ENCODE measurements around the gene TIMM10. TPM values are rescaled to one million over a fixed set of nuclear protein-coding genes. Genes with fewer than 3 reads are reported as not detected.
"Not testable (repeated sequence)": the region's sequence is repeated elsewhere in the genome, so short reads cannot be mapped to it uniquely, and the experiment has no call there.

The TIMM10 gene
- total RNA-seq, 4 donors from 2014 or later = 16.8 to 39.6 (median 19.6) TPM

GRCh38 chr11:57539342-57539741 lies 8.8 kb upstream of the TIMM10 start:
- Histone ChIP-seq H3K9me3 (no peaks in the 10 kb centered on the region), H3K4me3 (no peak overlapping the region), H3K36me3 (no peaks in the 10 kb centered on the region), H3K4me1 (no peaks in the 10 kb centered on the region), H3K27ac (no peak overlapping the region), H3K27me3 (no peaks in the 10 kb centered on the region)
- TF ChIP-seq, protein P1, sequence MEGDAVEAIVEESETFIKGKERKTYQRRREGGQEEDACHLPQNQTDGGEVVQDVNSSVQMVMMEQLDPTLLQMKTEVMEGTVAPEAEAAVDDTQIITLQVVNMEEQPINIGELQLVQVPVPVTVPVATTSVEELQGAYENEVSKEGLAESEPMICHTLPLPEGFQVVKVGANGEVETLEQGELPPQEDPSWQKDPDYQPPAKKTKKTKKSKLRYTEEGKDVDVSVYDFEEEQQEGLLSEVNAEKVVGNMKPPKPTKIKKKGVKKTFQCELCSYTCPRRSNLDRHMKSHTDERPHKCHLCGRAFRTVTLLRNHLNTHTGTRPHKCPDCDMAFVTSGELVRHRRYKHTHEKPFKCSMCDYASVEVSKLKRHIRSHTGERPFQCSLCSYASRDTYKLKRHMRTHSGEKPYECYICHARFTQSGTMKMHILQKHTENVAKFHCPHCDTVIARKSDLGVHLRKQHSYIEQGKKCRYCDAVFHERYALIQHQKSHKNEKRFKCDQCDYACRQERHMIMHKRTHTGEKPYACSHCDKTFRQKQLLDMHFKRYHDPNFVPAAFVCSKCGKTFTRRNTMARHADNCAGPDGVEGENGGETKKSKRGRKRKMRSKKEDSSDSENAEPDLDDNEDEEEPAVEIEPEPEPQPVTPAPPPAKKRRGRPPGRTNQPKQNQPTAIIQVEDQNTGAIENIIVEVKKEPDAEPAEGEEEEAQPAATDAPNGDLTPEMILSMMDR (IDR thresholded peaks at IDR 0.05) = no peak
- TF ChIP-seq POLR2A (IDR thresholded peaks at IDR 0.05) = no peak
- DNase-seq = peak in 1 of 3 donors; percentile 4

DNA sequence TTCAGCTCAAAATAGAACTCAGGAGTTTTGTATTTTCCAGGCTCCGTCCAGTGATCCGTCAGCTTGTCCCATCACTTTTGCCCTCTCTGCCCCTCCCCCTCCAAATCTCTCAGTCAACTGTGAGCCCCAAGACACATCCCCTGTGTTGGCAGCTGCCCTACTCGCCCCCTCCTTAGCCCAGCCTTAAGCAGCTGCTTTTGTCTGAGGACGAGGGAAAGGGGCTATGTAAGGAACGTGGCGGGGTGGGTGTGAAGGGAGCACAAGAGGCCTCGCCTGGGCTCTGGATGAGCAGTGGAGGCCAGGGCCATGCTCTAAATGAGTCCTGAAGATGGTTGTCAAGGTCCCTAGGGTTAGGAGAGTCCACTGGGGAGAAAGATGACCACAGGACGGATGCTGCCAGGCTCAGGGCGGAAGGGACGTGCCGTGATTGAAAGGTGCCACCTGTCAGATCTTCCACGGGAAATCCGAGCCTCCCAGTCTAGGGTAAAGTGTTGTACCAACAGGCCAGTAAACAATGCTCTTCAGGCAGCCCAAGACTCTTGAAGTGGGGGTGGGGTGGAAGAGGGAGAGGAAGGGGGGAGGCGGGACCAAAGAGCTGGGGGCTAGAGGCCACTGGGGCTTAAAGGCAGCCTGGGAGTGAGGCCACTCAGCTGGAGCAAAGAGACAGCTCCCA lies 6.5 kb upstream of the TIMM10 start, which contains the start of gene SMTNL1:
TSS of gene SMTNL1 (plus strand) at position 649 of the 673 bp plus-strand sequence. CDS start 5,048 bp downstream, outside the sequence.
- DNase-seq = peak in 1 of 3 donors; percentile 33
- H3K27me3 ChIP-seq = no peaks in the 10 kb centered on the region
- no peak for TF ChIP-seq POLR2A (IDR thresholded peaks at IDR 0.05)
- TF ChIP-seq, protein P1 (IDR thresholded peaks at IDR 0.05) = no peak
- no peaks in the 10 kb centered on the region for H3K4me1 ChIP-seq
- H3K9me3 ChIP-seq = no peaks in the 10 kb centered on the region
- H3K4me3 ChIP-seq = no peak within 1 kb of the TSS
- H3K36me3 ChIP-seq = no peaks in the 10 kb centered on the region
- no peak within 1 kb of the TSS for H3K27ac ChIP-seq

DNA sequence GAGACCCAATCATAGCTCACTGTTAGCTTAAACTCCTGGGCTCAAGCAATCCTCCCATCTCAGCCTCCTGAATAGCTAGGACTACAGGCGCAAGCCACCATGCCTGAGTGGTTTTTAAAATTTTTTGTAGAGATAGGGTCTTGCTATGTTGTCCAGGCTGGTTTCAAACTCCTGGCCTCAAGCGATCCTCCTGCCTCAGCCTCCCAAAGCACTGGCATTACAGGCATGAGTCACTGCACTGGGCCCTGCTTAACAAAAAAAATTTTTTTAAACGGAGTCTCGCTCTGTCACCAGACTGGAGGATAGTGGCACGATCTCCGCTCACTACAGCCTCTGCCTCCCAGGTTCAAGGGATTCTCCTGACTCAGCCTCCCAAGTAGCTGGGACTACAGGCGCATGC lies 3.9 kb upstream of the TIMM10 start:
- H3K9me3 ChIP-seq, H3K27ac ChIP-seq, H3K36me3 ChIP-seq, H3K4me3 ChIP-seq, H3K4me1 ChIP-seq, H3K27me3 ChIP-seq: not testable (repeated sequence)
- DNase-seq = peak in 1 of 3 donors; percentile 8

GRCh38 chr11:57530215-57530595 lies 349 bp downstream of the TIMM10 start:
- TF ChIP-seq POLR2A (IDR thresholded peaks at IDR 0.05) = no peak
- TF ChIP-seq, protein P1 (IDR thresholded peaks at IDR 0.05) = no peak

GRCh38 chr11:57529012-57529411 lies 1.5 kb downstream of the TIMM10 start:
- no peaks in the 10 kb centered on the region for H3K9me3 ChIP-seq
- H3K4me1 ChIP-seq = peaks cover 0 to 9% (median 6%) of the 10 kb centered on the region in 4 donors
- no peak for DNase-seq
- TF ChIP-seq, protein P1 (IDR thresholded peaks at IDR 0.05) = no peak
- no peak for TF ChIP-seq POLR2A (IDR thresholded peaks at IDR 0.05)
- peaks cover 0 to 5% (median 0%) of the 10 kb centered on the region in 3 donors for H3K36me3 ChIP-seq
- H3K4me3 ChIP-seq = no peak overlapping the region
- H3K27ac ChIP-seq = no peak overlapping the region
- no peaks in the 10 kb centered on the region for H3K27me3 ChIP-seq

More at GRCh38 chr11:57530215-57530595, 349 bp downstream of the TIMM10 start:
- Histone ChIP-seq H3K4me3 (peak overlapping the region; percentile 59 to 83 (median 68)), H3K27ac (peak overlapping the region; percentile 58 to 75 (median 66)), H3K36me3 (peaks cover 0 to 5% (median 0%) of the 10 kb centered on the region in 3 donors), H3K27me3 (no peaks in the 10 kb centered on the region), H3K9me3 (no peaks in the 10 kb centered on the region), H3K4me1 (peaks cover 0 to 9% (median 6%) of the 10 kb centered on the region in 4 donors)
- peak in 1 of 3 donors; percentile 48 for DNase-seq

- Histone ChIP-seq H3K27ac (no peak overlapping the region), H3K36me3 (peaks cover 0 to 5% (median 0%) of the 10 kb centered on the region in 3 donors), H3K27me3 (no peaks in the 10 kb centered on the region), H3K4me1 (peaks cover 0 to 9% (median 6%) of the 10 kb centered on the region in 4 donors), H3K4me3 (no peak overlapping the region), H3K9me3 (no peaks in the 10 kb centered on the region)
- no peak for TF ChIP-seq POLR2A (IDR thresholded peaks at IDR 0.05)
- TF ChIP-seq, protein P1 (IDR thresholded peaks at IDR 0.05) = peak; percentile 81 to 96 (median 94)
- DNase-seq = peak; percentile 75 to 92 (median 77)
These were observed 3.4 kb downstream of the TIMM10 start for GRCh38 chr11:57527056-57527631.
